GM12878 (cell line): ENCODE data around the gene ACTG1.

Experiments
- EED ChIP-seq: sonication (generic); IDR thresholded peaks from 2 replicates; pipeline ENCODE4 v1.6.1; 2016; ENCODE audit warnings: antibody characterized with exemption, low read depth
- TF ChIP-seq, protein P1 (sequence below), 3 experiments: IDR thresholded peaks in 2 of 3; conservative IDR thresholded peaks in 1 of 3; 2 replicates each; pipeline ENCODE4 v1.5.1; 2011; ENCODE audit warnings: low read depth in 3 of 3, low read length in 3 of 3, mild to moderate bottlenecking in 3 of 3, control low read depth in 2 of 3, moderate library complexity in 2 of 3, inconsistent platforms in 1 of 3, mixed read lengths in 1 of 3; ENCODE audit not compliant: control insufficient read depth in 2 of 3, insufficient read depth in 1 of 3; ENCODE audit errors: extremely low read depth in 1 of 3
- TF ChIP-seq, protein P2 (sequence below): fragments of 450-650 bp; IDR thresholded peaks from 2 replicates; pipeline ENCODE4 v1.6.1; 2016; ENCODE audit warnings: mild to moderate bottlenecking
- TF ChIP-seq, protein P3 (sequence below): fragments of 450-650 bp; IDR thresholded peaks from 2 replicates; pipeline ENCODE4 v1.6.1; 2018; ENCODE audit warnings: mild to moderate bottlenecking, low read depth, moderate library complexity; ENCODE audit not compliant: partially characterized antibody

DNA sequence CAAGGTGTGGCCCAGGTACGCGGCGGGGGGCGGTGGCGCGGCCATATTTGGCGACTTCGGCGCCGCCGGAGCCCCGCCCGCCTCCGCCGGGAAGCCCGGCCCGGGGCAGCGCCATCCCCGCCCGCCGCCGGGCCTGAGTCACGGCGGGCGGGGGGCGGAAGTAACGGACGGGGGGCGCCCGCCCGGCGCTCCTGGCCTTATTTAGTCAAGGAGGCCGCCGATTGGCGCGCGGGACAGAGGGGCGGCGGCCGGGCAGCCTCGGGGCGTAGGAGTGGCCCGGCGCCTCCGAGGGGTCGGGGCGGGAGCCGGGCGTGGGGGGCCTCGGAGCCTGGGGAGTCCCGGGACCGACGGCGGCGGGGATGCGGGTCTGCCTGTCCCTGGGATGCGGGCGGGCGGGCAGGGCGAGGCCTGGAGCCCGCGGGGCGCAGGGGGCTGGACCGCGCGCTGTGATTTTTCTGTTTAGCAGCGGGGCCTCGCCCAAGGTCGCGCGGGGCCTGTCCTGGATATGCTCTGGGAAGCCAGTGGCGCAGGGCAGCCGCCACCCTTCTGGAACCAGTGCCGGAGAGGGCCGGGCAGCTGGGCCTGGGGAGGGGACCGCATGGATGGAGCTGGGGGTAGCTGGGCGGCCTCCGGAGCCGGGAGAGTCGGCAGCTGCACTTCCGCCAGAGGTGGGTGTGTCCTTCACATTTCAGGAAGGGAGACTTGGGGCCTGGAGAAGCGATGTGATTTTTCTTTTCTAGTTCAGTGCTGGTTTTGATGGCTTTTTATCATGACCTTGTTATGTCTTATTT is 2.3 kb upstream of the ACTG1 start:
- TF ChIP-seq, protein P1, sequence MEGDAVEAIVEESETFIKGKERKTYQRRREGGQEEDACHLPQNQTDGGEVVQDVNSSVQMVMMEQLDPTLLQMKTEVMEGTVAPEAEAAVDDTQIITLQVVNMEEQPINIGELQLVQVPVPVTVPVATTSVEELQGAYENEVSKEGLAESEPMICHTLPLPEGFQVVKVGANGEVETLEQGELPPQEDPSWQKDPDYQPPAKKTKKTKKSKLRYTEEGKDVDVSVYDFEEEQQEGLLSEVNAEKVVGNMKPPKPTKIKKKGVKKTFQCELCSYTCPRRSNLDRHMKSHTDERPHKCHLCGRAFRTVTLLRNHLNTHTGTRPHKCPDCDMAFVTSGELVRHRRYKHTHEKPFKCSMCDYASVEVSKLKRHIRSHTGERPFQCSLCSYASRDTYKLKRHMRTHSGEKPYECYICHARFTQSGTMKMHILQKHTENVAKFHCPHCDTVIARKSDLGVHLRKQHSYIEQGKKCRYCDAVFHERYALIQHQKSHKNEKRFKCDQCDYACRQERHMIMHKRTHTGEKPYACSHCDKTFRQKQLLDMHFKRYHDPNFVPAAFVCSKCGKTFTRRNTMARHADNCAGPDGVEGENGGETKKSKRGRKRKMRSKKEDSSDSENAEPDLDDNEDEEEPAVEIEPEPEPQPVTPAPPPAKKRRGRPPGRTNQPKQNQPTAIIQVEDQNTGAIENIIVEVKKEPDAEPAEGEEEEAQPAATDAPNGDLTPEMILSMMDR (IDR thresholded peaks at IDR 0.05 in 2 of 3, conservative IDR thresholded peaks at IDR 0.05 in 1 of 3; ENCODE audit: control insufficient read depth in 2 of 3, extremely low read depth in 1 of 3, insufficient read depth in 1 of 3, low read depth in 3 of 3, low read length in 3 of 3) = no peak
- TF ChIP-seq EED = peak; percentile 61
- TF ChIP-seq, protein P2, sequence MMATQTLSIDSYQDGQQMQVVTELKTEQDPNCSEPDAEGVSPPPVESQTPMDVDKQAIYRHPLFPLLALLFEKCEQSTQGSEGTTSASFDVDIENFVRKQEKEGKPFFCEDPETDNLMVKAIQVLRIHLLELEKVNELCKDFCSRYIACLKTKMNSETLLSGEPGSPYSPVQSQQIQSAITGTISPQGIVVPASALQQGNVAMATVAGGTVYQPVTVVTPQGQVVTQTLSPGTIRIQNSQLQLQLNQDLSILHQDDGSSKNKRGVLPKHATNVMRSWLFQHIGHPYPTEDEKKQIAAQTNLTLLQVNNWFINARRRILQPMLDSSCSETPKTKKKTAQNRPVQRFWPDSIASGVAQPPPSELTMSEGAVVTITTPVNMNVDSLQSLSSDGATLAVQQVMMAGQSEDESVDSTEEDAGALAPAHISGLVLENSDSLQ = no peak
- TF ChIP-seq, protein P3, sequence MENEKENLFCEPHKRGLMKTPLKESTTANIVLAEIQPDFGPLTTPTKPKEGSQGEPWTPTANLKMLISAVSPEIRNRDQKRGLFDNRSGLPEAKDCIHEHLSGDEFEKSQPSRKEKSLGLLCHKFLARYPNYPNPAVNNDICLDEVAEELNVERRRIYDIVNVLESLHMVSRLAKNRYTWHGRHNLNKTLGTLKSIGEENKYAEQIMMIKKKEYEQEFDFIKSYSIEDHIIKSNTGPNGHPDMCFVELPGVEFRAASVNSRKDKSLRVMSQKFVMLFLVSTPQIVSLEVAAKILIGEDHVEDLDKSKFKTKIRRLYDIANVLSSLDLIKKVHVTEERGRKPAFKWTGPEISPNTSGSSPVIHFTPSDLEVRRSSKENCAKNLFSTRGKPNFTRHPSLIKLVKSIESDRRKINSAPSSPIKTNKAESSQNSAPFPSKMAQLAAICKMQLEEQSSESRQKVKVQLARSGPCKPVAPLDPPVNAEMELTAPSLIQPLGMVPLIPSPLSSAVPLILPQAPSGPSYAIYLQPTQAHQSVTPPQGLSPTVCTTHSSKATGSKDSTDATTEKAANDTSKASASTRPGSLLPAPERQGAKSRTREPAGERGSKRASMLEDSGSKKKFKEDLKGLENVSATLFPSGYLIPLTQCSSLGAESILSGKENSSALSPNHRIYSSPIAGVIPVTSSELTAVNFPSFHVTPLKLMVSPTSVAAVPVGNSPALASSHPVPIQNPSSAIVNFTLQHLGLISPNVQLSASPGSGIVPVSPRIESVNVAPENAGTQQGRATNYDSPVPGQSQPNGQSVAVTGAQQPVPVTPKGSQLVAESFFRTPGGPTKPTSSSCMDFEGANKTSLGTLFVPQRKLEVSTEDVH = no peak
